GM21717 (cell line): ENCODE measurements around the gene RPS27L.
"Not testable (repeated sequence)": the region's sequence is repeated elsewhere in the genome, so short reads cannot be mapped to it uniquely, and the experiment has no call there.

Experiments
- ATAC-seq: cut with Tn5 transposase; IDR thresholded peaks from one replicate; pipeline ENCODE4 v1.9.1; 2021; ENCODE audit warnings: mild to moderate bottlenecking, moderate library complexity; ENCODE audit not compliant: unreplicated experiment

The RPS27L gene

DNA sequence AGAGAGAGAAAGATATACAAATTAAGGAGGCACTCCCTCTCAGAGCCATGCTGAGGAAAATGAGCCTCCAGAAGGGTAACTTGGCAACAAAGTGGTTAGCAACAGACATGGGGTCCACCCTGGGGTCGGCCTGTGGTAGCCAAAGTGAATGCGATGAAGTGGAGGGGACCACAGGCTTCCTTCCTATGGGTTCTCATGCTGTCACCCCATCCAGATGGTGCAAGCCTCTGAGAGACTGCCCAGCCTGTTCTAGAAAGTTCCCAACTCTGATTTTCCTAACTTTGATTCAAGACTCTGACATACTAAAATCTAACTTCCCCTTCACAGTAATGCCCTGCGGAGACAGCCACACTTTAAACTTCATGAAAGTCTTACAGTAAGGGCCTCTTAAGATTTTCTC is 53.9 kb downstream of the RPS27L start:
- no peak for ATAC-seq

DNA sequence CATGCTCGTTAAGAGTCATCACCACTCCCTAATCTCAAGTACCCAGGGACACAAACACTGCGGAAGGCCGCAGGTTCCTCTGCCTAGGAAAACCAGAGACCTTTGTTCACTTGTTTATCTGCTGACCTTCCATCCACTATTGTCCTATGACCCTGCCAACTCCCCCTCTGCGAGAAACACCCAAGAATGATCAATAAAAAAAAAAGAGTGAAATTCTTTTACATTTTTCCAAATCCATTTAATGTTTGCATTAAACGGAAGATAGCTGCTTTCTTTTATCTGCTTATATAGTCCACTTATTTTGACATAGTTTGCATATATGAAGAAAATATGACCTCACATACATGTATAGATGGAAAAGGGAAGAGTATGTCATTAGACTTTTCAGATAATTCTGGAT is 57.7 kb downstream of the RPS27L start:
- not testable (repeated sequence) for ATAC-seq

DNA sequence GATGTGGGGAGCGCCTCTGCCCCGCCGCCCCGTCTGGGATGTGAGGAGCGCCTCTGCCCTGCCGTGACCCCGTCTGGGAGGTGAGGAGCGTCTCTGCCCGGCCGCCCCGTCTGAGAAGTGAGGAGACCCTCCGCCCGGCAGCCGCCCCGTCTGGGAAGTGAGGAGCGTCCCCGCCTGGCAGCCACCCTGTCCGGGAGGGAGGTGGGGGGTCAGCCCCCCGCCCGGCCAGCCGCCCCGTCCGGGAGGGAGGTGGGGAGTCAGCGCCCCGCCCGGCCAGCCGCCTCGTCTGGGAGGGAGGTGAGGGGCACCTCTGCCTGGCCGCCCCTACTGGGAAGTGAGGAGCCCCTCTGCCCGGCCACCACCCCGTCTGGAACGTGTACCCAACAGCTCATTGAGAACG is 58.4 kb downstream of the RPS27L start:
- ATAC-seq = not testable (repeated sequence)
